ENCODE data around the gene ZNF629.

GRCh38 chr16:30766206-30766932, 20.6 kb downstream of the ZNF629 start:
- TF ChIP-seq CTCF (IDR thresholded peaks at IDR 0.05) (no peak), POLR2A (IDR thresholded peaks at IDR 0.05) (no peak)
